AG09309 (cell line): Measurements from ENCODE around the gene ITGB7.

Source experiments
- DNase-seq: peaks from one replicate; pipeline ENCODE4 v3.0.0-alpha.2; 2010; ENCODE audit warnings: low read depth
- H3K4me3 ChIP-seq: 2 replicates; pipeline ENCODE4 v1.5.1; 2011; ENCODE audit warnings: mild to moderate bottlenecking, low read depth, low read length, moderate library complexity; ENCODE audit not compliant: control insufficient read depth
- TF ChIP-seq, protein P1 (sequence below): IDR thresholded peaks from 2 replicates; pipeline ENCODE4 v1.5.1; 2011; ENCODE audit warnings: mild to moderate bottlenecking, low read depth, low read length, inconsistent platforms; ENCODE audit not compliant: insufficient read depth, control insufficient read depth; ENCODE audit errors: missing control alignments

ITGB7 gene

DNA sequence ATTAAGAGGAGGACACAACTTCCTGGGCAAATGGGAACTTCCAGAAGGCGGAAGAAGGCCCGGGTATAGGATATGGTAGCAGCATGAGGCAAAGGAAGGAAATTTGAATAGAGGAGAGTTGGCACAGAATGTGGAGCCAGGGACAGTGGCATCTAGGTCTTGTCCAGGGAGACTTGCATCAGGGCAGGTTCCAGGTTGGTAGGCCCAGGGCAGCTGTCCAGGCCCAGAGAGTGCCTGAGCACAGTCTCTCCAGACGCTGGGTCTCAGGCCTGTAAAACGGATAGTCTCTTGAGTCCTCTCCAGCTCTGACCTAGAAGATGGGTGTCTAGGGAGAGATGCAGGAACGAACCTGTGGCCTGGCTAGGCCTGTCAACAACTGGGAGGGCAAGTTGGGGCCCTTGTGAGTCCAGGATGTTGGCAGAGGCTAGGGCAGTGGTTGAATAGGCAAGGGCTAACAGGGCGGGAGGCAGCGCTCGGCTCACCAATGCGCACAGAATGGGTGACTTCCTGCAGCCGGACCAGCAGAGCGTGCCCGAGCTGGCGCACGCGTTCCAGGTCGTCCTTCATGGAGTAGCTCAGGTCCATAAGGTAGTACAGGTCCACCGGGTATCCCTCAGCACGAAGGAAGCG is 9.9 kb downstream of the ITGB7 start:
- DNase-seq, result no peak
- H3K4me3 ChIP-seq, result no peak overlapping the region
- TF ChIP-seq, protein P1, sequence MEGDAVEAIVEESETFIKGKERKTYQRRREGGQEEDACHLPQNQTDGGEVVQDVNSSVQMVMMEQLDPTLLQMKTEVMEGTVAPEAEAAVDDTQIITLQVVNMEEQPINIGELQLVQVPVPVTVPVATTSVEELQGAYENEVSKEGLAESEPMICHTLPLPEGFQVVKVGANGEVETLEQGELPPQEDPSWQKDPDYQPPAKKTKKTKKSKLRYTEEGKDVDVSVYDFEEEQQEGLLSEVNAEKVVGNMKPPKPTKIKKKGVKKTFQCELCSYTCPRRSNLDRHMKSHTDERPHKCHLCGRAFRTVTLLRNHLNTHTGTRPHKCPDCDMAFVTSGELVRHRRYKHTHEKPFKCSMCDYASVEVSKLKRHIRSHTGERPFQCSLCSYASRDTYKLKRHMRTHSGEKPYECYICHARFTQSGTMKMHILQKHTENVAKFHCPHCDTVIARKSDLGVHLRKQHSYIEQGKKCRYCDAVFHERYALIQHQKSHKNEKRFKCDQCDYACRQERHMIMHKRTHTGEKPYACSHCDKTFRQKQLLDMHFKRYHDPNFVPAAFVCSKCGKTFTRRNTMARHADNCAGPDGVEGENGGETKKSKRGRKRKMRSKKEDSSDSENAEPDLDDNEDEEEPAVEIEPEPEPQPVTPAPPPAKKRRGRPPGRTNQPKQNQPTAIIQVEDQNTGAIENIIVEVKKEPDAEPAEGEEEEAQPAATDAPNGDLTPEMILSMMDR, result no peak

DNA sequence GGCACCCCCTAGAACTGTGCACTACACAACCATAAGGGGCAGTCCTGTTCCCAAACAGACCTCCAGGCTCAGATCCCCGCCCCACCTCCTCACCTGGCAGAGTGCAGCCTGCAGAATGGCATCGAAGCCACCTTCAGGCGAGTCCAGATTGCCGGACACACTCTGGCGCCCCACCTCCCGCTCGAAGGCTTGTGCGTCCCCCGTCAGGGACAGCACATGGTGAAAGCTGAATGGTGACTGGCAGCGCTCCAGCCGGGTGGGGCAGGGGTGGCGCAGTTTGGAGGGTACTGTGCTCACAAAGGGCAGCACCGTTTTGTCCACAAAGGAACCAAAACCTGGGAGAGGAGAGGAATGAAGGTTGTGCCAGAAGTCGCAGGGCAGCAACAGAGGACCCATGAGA is 10.6 kb downstream of the ITGB7 start:
- no peak overlapping the region for H3K4me3 ChIP-seq
- TF ChIP-seq, protein P1, result no peak
- DNase-seq, result no peak

DNA sequence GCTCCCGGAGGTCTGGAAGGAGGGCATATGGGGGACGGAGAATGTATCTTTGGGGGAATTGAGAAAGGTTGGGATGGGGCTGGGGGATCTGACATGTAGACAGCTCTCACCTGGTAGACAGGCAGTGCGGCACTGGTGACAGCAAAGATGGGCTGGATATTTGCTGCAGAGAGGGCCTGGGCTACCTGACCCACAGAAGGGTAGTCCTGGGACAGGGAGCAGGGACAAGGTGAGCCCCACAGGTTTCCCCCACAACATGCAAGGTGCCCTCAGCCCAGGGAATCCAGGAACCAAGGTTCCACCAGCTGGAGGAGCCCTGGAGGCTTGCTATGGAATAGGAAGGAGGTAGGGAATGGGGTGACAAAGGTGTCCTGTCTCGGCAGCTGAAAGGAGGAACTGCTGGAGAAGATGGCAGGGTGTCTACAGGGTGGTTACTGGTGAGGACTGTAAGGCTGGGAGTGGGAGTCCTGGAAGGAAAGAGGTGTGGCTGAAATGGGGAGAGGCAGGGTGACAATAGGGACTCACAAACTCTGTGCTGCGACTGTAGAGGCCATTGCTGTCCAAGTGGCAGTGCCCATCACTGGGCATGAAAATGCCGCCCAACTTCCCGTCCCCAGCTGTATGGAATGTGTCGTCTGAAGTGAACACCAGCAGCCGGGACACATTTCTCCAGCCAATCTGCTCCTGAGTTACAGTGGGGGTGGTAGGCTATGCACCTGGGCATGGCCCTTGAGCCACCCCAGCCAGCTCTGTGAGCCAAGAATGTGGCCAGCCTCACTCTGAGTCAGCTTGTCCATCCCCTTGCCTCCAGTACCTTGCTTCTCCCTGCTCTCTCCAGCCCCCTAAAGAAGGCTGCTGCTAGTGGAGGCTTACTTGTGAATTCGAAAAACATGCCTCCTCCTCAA is 11.3 kb downstream of the ITGB7 start:
- DNase-seq, result no peak
- H3K4me3 ChIP-seq, result no peak overlapping the region
- TF ChIP-seq, protein P1, result no peak

DNA sequence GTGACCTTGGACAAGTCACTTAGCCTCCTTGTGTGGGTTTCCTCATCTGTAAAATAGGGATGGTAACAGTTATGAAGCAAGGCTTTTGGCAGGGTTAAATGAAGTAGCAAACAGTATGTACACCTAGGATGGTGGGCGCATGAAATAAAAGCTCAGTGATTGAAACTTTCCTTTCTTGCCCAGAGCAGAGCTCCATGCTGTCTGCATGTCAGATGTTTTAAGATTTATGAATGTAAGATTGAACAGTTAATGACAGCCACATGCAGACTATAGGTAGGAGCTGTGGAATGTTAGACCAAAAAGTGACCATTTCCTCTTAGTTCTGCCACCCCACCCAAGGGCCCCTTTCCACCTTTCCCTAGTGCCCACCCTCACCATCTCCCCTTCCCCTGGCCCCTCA is 12.1 kb downstream of the ITGB7 start:
- no peak for DNase-seq
- no peak overlapping the region for H3K4me3 ChIP-seq
- TF ChIP-seq, protein P1, result no peak

DNA sequence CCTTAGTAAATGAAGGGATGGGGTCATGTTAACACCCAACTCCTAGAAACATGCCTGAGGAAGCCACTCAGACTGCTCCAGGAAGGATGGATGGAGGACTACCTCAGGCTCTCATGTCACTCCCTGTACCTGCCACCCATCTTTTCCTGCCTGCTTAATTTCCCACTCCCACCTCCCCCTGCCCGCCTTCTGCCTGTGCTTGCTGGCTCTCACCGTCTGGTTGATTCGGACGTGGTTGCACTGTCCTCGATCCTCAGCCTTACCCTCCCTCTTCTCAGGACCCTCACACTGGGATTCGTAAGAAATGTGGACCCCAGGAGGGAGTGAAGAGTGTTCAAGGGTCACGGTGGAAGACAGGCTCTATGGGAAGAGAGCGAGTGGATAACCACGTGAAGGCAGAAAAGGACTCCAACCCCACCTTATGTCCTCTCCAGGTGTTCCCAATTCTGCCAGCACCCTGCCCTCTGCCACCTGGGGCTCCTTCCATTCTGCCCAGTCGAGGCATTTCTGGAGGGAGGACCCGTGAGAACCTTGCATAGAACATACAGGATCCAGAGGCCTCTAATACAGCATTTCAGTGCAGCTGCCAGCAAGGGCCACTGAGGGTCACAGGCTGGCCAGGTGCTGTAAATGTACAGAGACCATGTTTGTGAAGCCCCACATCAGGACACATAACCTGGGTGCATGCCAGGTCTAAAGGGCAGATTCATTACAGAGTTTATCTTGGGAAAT is 12.9 kb downstream of the ITGB7 start:
- TF ChIP-seq, protein P1, result no peak
- no peak for DNase-seq
- H3K4me3 ChIP-seq, result no peak overlapping the region

DNA sequence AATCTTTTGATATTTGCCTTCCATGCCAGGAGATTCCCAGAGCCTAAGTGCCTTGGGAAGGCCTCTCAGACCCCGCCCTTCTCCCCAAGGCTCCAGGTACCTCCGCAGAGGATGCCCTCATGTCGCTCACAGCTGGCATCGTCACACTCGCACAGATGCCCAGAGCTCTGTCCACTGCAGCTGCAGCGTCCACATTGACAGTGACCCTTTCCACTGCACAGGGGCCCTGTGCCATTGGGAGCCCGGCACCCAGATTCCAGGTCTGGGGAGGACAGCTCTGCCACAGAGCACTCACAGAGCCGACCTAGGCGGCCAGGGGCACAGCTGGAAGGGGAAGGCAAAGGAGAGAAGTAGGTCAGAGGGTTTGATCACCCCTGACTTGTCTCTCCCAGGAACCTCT is 14.0 kb downstream of the ITGB7 start:
- TF ChIP-seq, protein P1, result no peak
- H3K4me3 ChIP-seq, result no peak overlapping the region
- no peak for DNase-seq
